ENCODE measurements around the gene PHF13.

DNA sequence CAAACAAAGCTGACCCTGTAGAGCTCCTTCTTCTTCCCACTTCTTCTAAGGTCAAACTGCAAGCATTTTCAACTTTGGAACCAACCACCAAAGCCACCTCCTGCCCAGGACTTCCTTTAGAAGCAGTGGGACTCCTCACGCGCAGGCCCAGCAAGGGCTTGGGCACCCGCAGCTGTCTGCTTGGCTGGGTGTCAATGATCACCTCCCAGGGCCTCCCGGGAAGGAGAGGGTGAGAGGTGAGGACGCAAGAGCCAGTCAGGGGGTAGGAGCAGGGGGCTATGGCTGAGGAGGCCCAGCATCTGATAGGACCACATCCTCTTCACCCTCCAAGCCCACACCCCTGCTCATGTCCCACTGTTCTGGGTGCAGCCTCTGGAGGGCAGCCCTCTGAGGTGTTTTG is 21.1 kb upstream of the PHF13 start:
- TF ChIP-seq, protein P1, sequence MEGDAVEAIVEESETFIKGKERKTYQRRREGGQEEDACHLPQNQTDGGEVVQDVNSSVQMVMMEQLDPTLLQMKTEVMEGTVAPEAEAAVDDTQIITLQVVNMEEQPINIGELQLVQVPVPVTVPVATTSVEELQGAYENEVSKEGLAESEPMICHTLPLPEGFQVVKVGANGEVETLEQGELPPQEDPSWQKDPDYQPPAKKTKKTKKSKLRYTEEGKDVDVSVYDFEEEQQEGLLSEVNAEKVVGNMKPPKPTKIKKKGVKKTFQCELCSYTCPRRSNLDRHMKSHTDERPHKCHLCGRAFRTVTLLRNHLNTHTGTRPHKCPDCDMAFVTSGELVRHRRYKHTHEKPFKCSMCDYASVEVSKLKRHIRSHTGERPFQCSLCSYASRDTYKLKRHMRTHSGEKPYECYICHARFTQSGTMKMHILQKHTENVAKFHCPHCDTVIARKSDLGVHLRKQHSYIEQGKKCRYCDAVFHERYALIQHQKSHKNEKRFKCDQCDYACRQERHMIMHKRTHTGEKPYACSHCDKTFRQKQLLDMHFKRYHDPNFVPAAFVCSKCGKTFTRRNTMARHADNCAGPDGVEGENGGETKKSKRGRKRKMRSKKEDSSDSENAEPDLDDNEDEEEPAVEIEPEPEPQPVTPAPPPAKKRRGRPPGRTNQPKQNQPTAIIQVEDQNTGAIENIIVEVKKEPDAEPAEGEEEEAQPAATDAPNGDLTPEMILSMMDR (IDR thresholded peaks at IDR 0.05): no peak
- TF ChIP-seq POLR2A (IDR thresholded peaks at IDR 0.05): no peak
- no peak for TF ChIP-seq POLR2AphosphoS5 (IDR thresholded peaks at IDR 0.05)

Measured in breast epithelium (tissue), 3 donors.